HEK293T (cell line): Measurements from ENCODE around the gene GNG13.

ENCODE experiments used
- SP1 ChIP-seq: fragments of 450-650 bp; IDR thresholded peaks from 2 replicates; pipeline ENCODE4 v1.6.1; 2017
- ZNF384 ChIP-seq: fragments of 450-650 bp; IDR thresholded peaks from 2 replicates; pipeline ENCODE4 v1.6.1; 2016

GRCh38 chr16:847681-848445, 47.3 kb upstream of the GNG13 start:
- TF ChIP-seq ZNF384 (no peak), SP1 (no peak)
